C4-2B (cell line): ENCODE measurements around the gene COG1.

ENCODE experiments used
- H3K27ac ChIP-seq: fragments of 450-650 bp; 2 replicates; pipeline ENCODE4 v1.5.1; 2017
- CTCF ChIP-seq: fragments of 450-650 bp; conservative IDR thresholded peaks from 2 replicates; pipeline ENCODE4 v1.5.1; 2017; ENCODE audit warnings: mild to moderate bottlenecking
- ZFX ChIP-seq: fragments of 450-650 bp; IDR thresholded peaks from 2 replicates; pipeline ENCODE4 v1.6.1; 2017

Gene COG1

DNA sequence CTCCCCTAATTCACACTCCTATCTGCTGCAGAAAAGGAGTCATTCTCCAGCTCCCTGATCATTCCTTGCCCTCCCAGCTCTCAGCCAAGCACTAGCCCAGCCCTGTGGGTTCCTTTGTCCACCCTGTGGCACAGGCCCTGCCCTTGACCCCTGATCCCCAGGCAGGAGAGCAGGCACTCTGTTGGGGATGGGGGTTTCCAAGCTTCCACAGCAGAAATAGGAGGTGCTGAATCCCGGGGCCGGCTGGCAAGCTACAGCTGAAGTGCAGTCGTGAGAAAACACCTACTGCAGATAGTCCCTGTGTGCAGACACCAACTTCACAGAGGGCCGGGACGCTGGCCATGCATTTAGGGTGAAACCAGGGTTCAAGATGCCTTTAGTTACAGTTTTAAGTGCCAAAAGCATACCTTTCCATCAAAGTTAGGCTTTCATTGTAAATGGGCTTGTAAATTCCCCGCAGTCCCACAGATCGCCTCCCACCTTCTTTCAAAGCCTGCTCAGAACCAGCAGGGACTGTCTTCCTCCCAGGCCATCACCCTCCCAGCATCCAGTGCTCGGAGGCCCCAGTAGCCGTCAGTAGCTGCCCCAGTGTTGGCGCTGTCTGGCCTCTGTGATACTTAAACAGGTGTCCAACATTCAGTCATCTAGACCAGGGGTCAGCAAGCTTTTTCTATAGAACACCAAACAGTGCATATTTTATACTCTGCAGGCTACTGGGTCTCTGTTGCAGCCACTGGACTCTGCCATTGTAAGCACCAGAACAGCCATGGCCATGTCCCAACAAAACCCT, 58.2 kb downstream of the COG1 start:
- no peak overlapping the region for H3K27ac ChIP-seq
- no peak for TF ChIP-seq ZFX
- TF ChIP-seq CTCF: no peak

DNA sequence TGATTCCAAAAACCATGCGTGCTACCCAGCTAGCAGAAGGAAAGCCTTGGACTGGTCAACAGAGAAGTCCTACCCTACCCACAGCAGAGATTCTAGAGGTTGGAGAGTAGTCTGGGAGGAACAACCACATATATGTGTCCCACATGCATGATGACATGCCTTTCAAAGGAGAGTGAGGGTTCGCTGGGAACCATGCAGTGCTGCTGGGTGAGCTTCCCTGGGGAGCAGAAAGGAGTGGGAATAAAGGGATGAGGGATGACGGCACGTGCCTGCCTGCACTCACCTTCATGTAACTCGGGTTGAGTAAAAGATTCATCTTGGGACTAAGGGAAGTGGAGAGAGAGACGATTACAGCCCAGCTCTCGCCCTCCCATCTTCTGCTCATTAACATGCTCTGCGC, 59.0 kb downstream of the COG1 start:
- H3K27ac ChIP-seq: no peak overlapping the region
- TF ChIP-seq ZFX: no peak
- no peak for TF ChIP-seq CTCF

- TF ChIP-seq CTCF: peak; percentile 98
- TF ChIP-seq ZFX: no peak
Observed at GRCh38 chr17:73255671-73256181, 62.9 kb downstream of the COG1 start.

DNA sequence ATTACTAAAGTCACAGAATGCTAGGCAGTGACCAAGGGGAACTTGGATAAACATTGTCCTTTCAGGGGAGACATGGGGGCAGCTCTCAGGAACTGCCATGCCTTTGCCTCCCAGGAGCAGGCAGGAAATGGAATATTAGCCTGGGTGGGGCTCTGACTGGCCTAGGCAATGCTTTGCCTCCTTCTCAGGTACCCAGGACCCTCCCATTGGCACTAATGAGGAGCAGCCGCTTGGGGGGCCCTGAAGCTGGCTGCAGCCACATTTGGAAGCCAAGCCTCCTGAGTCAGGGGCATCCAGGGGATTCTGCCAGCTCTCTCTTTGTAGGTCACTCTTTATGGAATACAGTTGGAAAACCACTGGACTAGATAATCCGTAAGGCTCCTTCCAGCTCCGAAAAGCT, 63.4 kb downstream of the COG1 start:
- TF ChIP-seq CTCF (no peak), ZFX (no peak)
- no peak overlapping the region for H3K27ac ChIP-seq

More at GRCh38 chr17:73255671-73256181, 62.9 kb downstream of the COG1 start:
- H3K27ac ChIP-seq: no peak overlapping the region

DNA sequence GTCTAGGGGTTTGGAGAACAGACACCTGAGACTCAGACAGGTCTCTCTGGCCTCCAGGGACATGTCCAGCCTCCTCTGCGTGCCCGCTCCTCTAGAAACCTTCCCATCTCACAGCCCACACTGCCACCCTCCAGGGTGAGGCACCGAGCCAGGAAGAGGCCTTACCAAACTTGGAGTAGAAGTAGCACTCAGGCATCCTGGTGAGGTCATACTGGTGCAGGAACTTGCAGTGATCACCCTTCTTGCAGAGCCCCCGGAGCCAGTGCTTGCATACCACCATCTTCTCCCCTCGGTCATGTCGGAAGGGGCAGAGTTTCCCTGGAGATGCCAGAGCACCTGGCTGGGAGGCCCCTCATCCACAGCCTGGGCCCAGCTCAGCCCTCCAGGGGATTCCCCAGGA, 64.7 kb downstream of the COG1 start:
- TF ChIP-seq ZFX (no peak), CTCF (no peak)
- H3K27ac ChIP-seq: no peak overlapping the region
